Ishikawa (cell line): ENCODE data around the gene BUD13.

ENCODE experiments used
- CEBPB ChIP-seq: IDR thresholded peaks from 2 replicates; pipeline ENCODE4 v1.6.1; 2012
- CREB1 ChIP-seq: IDR thresholded peaks from 2 replicates; pipeline ENCODE4 v1.6.1; 2012; ENCODE audit warnings: low read depth
- EGR1 ChIP-seq: IDR thresholded peaks from 2 replicates; pipeline ENCODE4 v1.6.1; 2012
- EP300 ChIP-seq: IDR thresholded peaks from 2 replicates; pipeline ENCODE4 v1.6.1; 2012; ENCODE audit warnings: borderline replicate concordance
- FOXM1 ChIP-seq: IDR thresholded peaks from 2 replicates; pipeline ENCODE4 v1.6.1; 2012; ENCODE audit warnings: low read depth, borderline replicate concordance
- NFIC ChIP-seq: IDR thresholded peaks from 2 replicates; pipeline ENCODE4 v1.6.1; 2012
- RAD21 ChIP-seq: IDR thresholded peaks from 2 replicates; pipeline ENCODE4 v1.6.1; 2012; ENCODE audit warnings: low read depth
- TAF1 ChIP-seq: IDR thresholded peaks from 2 replicates; pipeline ENCODE4 v1.6.1; 2012; ENCODE audit warnings: low read depth, mild to moderate bottlenecking
- TCF12 ChIP-seq: IDR thresholded peaks from 2 replicates; pipeline ENCODE4 v1.6.1; 2012; ENCODE audit warnings: low read depth
- TEAD4 ChIP-seq: IDR thresholded peaks from 2 replicates; pipeline ENCODE4 v1.6.1; 2012
- YY1 ChIP-seq: IDR thresholded peaks from 2 replicates; pipeline ENCODE4 v1.6.1; 2012; ENCODE audit warnings: low read depth
- ZBTB7A ChIP-seq: IDR thresholded peaks from 2 replicates; pipeline ENCODE4 v1.6.1; 2012; ENCODE audit warnings: low read depth
- TF ChIP-seq, protein P1 (sequence below): IDR thresholded peaks from 2 replicates; pipeline ENCODE4 v1.6.1; 2012
- TF ChIP-seq, protein P2 (sequence below): IDR thresholded peaks from 2 replicates; pipeline ENCODE4 v1.6.1; 2012; ENCODE audit warnings: low read depth, mild to moderate bottlenecking
- TF ChIP-seq, protein P3 (sequence below): IDR thresholded peaks from 2 replicates; pipeline ENCODE4 v1.6.1; 2012

BUD13 gene

DNA sequence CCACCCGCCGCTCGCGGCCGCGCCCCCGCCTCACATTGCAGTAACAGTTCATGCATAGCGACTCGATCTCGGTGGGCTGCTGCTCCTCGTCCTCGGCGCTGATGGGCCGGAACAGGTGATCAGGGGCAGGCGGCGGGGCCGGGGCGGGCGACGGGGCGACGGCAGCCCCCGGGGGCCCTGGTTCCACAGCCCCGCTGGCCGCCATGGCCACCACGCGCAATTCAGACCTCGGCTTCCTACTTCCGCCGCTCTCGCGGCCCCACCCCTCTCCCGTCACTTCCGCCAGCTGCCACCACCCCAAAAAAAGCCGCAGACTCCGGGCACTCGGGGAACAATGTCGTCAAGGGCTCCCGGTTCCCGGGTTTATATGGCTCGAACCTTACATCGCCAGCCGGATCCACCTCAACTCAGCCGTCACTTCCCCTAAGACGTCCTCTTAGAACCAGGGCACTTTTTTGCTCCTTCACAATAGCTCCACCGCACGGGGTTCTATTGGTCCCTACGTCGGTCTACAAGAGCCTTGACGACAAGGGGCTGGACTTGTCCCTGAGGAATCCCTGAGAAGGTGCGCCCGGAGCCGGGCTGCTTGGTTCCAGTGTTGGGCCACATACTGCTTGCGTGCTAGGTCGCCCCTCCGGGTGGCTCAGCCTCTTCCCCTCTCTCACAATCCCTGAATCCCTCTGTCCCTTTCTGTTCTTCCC lies 15.1 kb upstream of the BUD13 start, which contains the start of gene ZPR1:
Gene ZPR1 (minus strand): TSS at position 238 of the 701 bp plus-strand sequence. CDS start 33 bp downstream, at position 205.
- TF ChIP-seq ZBTB7A: peak; percentile 55; the same call in 1 of the 2 replicates
- TF ChIP-seq, protein P1, sequence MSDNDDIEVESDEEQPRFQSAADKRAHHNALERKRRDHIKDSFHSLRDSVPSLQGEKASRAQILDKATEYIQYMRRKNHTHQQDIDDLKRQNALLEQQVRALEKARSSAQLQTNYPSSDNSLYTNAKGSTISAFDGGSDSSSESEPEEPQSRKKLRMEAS: peak; percentile 82
- TF ChIP-seq YY1: peak; percentile 87
- no peak for TF ChIP-seq TEAD4
- TF ChIP-seq EGR1: no peak
- TF ChIP-seq CREB1: peak; percentile 74
- peak; percentile 84 for TF ChIP-seq TAF1
- no peak for TF ChIP-seq RAD21
- TF ChIP-seq NFIC: no peak
- peak; percentile 40; the same call in 1 of the 2 replicates for TF ChIP-seq TCF12
- TF ChIP-seq, protein P2, sequence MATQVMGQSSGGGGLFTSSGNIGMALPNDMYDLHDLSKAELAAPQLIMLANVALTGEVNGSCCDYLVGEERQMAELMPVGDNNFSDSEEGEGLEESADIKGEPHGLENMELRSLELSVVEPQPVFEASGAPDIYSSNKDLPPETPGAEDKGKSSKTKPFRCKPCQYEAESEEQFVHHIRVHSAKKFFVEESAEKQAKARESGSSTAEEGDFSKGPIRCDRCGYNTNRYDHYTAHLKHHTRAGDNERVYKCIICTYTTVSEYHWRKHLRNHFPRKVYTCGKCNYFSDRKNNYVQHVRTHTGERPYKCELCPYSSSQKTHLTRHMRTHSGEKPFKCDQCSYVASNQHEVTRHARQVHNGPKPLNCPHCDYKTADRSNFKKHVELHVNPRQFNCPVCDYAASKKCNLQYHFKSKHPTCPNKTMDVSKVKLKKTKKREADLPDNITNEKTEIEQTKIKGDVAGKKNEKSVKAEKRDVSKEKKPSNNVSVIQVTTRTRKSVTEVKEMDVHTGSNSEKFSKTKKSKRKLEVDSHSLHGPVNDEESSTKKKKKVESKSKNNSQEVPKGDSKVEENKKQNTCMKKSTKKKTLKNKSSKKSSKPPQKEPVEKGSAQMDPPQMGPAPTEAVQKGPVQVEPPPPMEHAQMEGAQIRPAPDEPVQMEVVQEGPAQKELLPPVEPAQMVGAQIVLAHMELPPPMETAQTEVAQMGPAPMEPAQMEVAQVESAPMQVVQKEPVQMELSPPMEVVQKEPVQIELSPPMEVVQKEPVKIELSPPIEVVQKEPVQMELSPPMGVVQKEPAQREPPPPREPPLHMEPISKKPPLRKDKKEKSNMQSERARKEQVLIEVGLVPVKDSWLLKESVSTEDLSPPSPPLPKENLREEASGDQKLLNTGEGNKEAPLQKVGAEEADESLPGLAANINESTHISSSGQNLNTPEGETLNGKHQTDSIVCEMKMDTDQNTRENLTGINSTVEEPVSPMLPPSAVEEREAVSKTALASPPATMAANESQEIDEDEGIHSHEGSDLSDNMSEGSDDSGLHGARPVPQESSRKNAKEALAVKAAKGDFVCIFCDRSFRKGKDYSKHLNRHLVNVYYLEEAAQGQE: no peak

DNA sequence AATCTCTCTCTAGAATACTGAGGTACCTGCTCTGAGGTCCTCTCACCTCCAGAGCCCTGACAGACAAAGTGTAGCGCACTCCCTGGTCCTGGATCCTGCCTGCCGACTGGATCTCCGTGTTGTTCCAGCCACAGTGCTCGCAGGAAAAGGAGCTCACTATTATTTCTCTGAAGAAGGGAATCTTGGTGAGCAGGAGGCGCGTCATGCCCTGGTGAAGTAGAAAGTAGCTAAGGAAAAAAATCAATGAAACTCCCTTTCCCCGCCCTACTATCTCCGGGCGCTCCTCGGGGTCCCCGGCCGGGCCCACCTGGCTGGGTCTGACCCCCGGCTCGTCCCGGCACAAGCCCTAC lies 14.6 kb upstream of the BUD13 start:
- TF ChIP-seq CREB1 (no peak), YY1 (no peak), NFIC (no peak), EP300 (no peak), FOXM1 (no peak), TAF1 (no peak), TEAD4 (no peak), RAD21 (no peak)
- TF ChIP-seq, protein P1: no peak
- TF ChIP-seq, protein P3, sequence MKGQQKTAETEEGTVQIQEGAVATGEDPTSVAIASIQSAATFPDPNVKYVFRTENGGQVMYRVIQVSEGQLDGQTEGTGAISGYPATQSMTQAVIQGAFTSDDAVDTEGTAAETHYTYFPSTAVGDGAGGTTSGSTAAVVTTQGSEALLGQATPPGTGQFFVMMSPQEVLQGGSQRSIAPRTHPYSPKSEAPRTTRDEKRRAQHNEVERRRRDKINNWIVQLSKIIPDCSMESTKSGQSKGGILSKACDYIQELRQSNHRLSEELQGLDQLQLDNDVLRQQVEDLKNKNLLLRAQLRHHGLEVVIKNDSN: no peak

DNA sequence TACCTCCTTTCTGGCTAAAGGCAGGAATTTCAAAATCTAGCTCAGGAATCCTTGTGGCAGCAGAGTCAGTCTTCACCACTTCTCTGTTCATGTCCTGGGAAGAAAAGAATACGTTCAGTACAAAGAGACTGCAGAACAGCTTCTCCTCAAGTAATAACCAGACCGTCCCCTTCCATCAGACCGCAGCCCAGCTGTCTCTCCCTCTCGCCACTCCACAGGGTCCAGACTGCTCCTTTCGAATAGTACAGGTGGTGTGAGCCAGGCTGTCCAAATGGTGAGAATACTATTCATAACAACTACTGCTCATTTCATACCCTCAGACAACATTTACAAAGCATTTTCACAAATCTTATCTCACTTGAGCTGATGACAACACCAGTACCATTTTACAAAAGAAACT lies 14.2 kb upstream of the BUD13 start:
- TF ChIP-seq, protein P2: no peak
- TF ChIP-seq ZBTB7A (no peak), CEBPB (no peak), CREB1 (no peak), NFIC (no peak), TCF12 (no peak), YY1 (no peak), TAF1 (no peak), EGR1 (no peak), EP300 (no peak), TEAD4 (no peak), RAD21 (no peak), FOXM1 (no peak)
- TF ChIP-seq, protein P3: no peak
- TF ChIP-seq, protein P1: no peak

DNA sequence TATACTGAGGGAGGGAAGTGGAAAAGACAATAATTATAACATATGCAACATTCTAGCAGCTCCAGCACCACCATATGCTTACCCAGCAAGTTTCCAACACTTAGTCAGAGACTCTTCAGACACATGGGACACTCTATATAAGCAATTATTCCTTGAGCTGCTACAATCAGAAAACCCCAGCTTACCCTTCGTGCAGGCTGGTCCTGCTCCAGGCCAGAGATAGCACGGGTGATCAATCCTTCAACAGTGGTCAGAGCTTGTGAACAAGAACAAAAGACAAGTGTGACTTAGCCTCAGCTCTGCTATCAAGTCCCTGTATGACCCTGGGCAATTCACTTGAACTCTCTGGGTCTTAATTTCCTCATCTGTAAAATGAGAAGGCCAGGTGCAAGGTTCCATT lies 13.5 kb upstream of the BUD13 start:
- TF ChIP-seq, protein P1: no peak
- no peak for TF ChIP-seq TCF12
- TF ChIP-seq, protein P3: no peak
- TF ChIP-seq ZBTB7A: no peak
- no peak for TF ChIP-seq YY1
- no peak for TF ChIP-seq TAF1
- TF ChIP-seq EP300: no peak
- TF ChIP-seq FOXM1: no peak
- TF ChIP-seq CEBPB: no peak
- TF ChIP-seq NFIC: no peak
- no peak for TF ChIP-seq RAD21
- TF ChIP-seq EGR1: no peak
- TF ChIP-seq TEAD4: no peak
- TF ChIP-seq CREB1: no peak
- TF ChIP-seq, protein P2: no peak
